ENCODE data around the gene BCL11B. TPM values are rescaled to one million over a fixed set of nuclear protein-coding genes. Genes with fewer than 3 reads are reported as not detected.

BCL11B gene
- total RNA-seq, 1 donor from 2014 or later: 2.3 TPM

DNA sequence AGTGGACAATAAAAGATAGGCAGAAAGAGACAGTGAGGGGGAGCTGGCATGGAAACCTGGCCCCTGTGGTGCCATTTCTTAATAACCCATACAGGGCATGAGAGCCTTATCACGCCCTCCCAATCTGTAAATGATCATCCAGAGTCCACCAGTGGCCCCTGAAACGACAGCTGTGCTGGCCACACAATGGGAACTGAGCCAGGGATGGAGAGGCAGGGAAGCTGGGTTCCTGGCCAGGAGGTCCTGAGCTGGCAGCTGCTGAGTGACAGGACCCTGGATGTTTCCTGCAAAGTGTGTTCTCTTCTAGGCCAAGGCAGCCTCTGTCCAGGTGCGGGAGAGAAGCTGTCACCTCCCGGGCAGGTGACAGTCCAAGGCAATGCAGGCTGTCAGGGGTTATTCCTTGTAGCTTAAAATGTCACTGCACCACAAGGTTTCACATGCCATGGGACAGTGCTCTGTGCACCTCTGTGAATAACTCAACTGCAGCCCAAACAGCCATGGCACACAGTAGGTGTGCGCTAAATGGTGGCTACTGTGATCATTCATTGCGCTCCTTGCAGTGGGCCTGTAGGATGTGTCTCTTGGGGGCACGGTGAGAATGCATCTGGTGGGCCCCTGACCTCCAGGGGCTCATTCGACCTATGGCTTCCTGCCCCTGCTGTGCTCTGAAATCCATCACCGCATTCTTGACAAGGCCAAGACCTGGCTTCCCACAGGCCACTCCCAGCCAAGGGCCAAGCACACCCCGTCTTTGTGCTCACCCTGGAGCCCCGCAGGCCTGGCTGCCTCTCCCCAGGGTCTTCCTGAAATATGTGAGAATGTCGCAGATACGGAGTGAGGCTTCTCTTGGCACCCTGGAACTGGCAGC is 46.3 kb upstream of the BCL11B start:
- no peak overlapping the region for H3K27ac Mint-ChIP-seq
- H3K4me1 Mint-ChIP-seq (ENCODE audit: low read depth): peaks cover 16% of the 10 kb centered on the region
- TF ChIP-seq, protein P1, sequence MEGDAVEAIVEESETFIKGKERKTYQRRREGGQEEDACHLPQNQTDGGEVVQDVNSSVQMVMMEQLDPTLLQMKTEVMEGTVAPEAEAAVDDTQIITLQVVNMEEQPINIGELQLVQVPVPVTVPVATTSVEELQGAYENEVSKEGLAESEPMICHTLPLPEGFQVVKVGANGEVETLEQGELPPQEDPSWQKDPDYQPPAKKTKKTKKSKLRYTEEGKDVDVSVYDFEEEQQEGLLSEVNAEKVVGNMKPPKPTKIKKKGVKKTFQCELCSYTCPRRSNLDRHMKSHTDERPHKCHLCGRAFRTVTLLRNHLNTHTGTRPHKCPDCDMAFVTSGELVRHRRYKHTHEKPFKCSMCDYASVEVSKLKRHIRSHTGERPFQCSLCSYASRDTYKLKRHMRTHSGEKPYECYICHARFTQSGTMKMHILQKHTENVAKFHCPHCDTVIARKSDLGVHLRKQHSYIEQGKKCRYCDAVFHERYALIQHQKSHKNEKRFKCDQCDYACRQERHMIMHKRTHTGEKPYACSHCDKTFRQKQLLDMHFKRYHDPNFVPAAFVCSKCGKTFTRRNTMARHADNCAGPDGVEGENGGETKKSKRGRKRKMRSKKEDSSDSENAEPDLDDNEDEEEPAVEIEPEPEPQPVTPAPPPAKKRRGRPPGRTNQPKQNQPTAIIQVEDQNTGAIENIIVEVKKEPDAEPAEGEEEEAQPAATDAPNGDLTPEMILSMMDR (IDR thresholded peaks at IDR 0.05; ENCODE audit: unreplicated experiment): no peak
- peaks cover 3% of the 10 kb centered on the region for H3K27me3 Mint-ChIP-seq
- H3K4me3 Mint-ChIP-seq (ENCODE audit: low read depth): no peak overlapping the region
- no peak for DNase-seq (ENCODE audit: low spot score, unreplicated experiment)
- H3K36me3 Mint-ChIP-seq (ENCODE audit: insufficient read depth): no peaks in the 10 kb centered on the region
- H3K9me3 Mint-ChIP-seq (ENCODE audit: low read depth): no peaks in the 10 kb centered on the region

DNA sequence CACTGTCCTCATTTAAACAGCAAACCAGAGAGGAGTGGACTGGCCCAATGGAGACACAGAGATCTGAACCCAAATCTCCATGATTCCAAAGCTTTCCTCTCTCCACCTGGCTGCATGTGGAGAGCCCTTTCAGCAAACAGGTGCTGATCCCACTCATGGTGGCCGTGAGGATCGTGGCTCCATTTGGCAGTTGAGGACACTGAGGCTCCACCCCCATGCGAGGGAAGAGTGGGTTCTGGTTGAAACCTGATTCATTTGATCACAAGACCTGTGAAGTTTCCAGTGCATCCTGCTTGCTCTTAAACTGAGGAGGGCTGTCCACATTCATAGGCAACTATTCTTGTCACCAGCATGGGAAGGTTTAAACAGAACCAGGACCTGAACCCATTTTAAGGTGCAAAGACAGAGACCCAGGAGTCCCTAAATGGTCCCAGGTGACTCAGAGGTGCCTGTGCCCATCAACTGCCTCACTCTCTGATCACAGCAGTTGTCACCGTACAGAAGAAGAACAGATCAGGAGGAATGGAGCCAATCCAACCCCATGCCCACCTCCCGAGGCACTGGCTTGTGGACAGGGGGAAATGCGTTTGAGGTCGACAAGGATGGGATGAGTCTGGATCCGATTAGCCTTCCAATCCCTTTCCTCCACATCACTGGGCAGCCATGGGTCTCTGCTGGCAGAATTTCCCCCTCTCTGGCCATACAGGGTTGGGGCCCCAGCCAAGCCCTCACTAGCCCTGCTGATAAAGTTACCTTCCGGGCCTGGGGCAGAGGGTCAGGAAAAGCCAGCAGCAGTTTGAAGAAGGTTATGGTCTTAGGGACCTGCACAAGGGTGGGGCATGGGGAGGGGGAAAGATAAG is 45.5 kb upstream of the BCL11B start:
- Mint-ChIP-seq H3K36me3 (ENCODE audit: insufficient read depth) (no peaks in the 10 kb centered on the region), H3K27me3 (peaks cover 3% of the 10 kb centered on the region), H3K4me1 (ENCODE audit: low read depth) (peaks cover 16% of the 10 kb centered on the region), H3K27ac (no peak overlapping the region), H3K9me3 (ENCODE audit: low read depth) (no peaks in the 10 kb centered on the region), H3K4me3 (ENCODE audit: low read depth) (no peak overlapping the region)
- DNase-seq (ENCODE audit: low spot score, unreplicated experiment): no peak
- TF ChIP-seq, protein P1 (IDR thresholded peaks at IDR 0.05; ENCODE audit: unreplicated experiment): no peak

GRCh38 chr14:99316281-99317163 is 44.5 kb upstream of the BCL11B start:
- no peaks in the 10 kb centered on the region for H3K36me3 Mint-ChIP-seq (ENCODE audit: insufficient read depth)
- no peak overlapping the region for H3K27ac Mint-ChIP-seq
- DNase-seq (ENCODE audit: low spot score, unreplicated experiment): no peak
- TF ChIP-seq, protein P1 (IDR thresholded peaks at IDR 0.05; ENCODE audit: unreplicated experiment): no peak
- peaks cover 2% of the 10 kb centered on the region for H3K27me3 Mint-ChIP-seq
- H3K4me3 Mint-ChIP-seq (ENCODE audit: low read depth): no peak overlapping the region
- no peaks in the 10 kb centered on the region for H3K9me3 Mint-ChIP-seq (ENCODE audit: low read depth)
- H3K4me1 Mint-ChIP-seq (ENCODE audit: low read depth): peaks cover 16% of the 10 kb centered on the region

GRCh38 chr14:99315197-99315596 is 43.2 kb upstream of the BCL11B start:
- H3K4me1 Mint-ChIP-seq (ENCODE audit: low read depth): peaks cover 14% of the 10 kb centered on the region
- H3K27me3 Mint-ChIP-seq: no peaks in the 10 kb centered on the region
- no peak overlapping the region for H3K4me3 Mint-ChIP-seq (ENCODE audit: low read depth)
- H3K36me3 Mint-ChIP-seq (ENCODE audit: insufficient read depth): no peaks in the 10 kb centered on the region
- H3K9me3 Mint-ChIP-seq (ENCODE audit: low read depth): peaks cover 9% of the 10 kb centered on the region
- peak overlapping the region; percentile 26 for H3K27ac Mint-ChIP-seq
- TF ChIP-seq, protein P1 (IDR thresholded peaks at IDR 0.05; ENCODE audit: unreplicated experiment): no peak
- no peak for DNase-seq (ENCODE audit: low spot score, unreplicated experiment)
